Upper lobe of right lung (tissue), 1 donor: ENCODE results near the gene TARS3. TPM values are rescaled to one million over a fixed set of nuclear protein-coding genes. Genes with fewer than 3 reads are reported as not detected.

Experiments used
- ATAC-seq: fragments of 200-7000 bp; cut with Tn5 transposase; one replicate; pipeline ENCODE4 v1.9.1; 2020; ENCODE audit warnings: mild to moderate bottlenecking, moderate library complexity
- DNase-seq: peaks from one replicate; pipeline ENCODE4 v3.0.0-alpha.2; 2020
- H3K27ac ChIP-seq: fragments of 200-600 bp; one replicate; pipeline ENCODE4 v1.8.0; 2022
- H3K27me3 ChIP-seq: fragments of 200-600 bp; one replicate; pipeline ENCODE4 v1.8.0; 2022; ENCODE audit warnings: mild to moderate bottlenecking
- H3K36me3 ChIP-seq: fragments of 200-600 bp; one replicate; pipeline ENCODE4 v1.8.0; 2022
- H3K4me1 ChIP-seq: fragments of 200-600 bp; one replicate; pipeline ENCODE4 v1.8.0; 2022
- H3K4me3 ChIP-seq: fragments of 200-600 bp; one replicate; pipeline ENCODE4 v1.8.0; 2022; ENCODE audit warnings: mild to moderate bottlenecking
- H3K9me3 ChIP-seq: fragments of 200-600 bp; one replicate; pipeline ENCODE4 v1.8.0; 2022
- CTCF ChIP-seq: fragments of 200-600 bp; IDR thresholded peaks from one replicate; pipeline ENCODE4 v1.8.0; 2022; ENCODE audit warnings: antibody characterized with exemption
- intact Hi-C: fragments of 100-400 bp; cut with DNase I; formaldehyde crosslinking; loops from one replicate; pipeline ENCODE4 v1.11.0; 2022
- total RNA-seq: library from RNA; stranded (reverse); fragmentation: NEBNext Ultra II Directional; extraction: Animal tissue kit (Norgen Biotek cat#: 25700); gene quantifications from one replicate; pipeline ENCODE4 v1.2.1, GENCODE V29; 2021
- donor health status: DM: no; HTN: yes; CAD: no; lungs with severe emphysema.

TARS3 gene
- total RNA-seq, 1 donor from 2014 or later: 12.0 TPM

GRCh38 chr15:101692801-101693598 lies 31.3 kb downstream of the TARS3 start:
- Histone ChIP-seq H3K4me1 (no peaks in the 10 kb centered on the region), H3K4me3 (no peak overlapping the region), H3K9me3 (no peaks in the 10 kb centered on the region), H3K27me3 (no peaks in the 10 kb centered on the region), H3K27ac (no peak overlapping the region), H3K36me3 (peaks cover 58% of the 10 kb centered on the region)
- DNase-seq (no peak), ATAC-seq (no peak)
- TF ChIP-seq CTCF: no peak
- intact Hi-C loops: no loop called here

- H3K4me3 ChIP-seq: no peak overlapping the region
- TF ChIP-seq CTCF: no peak
- H3K36me3 ChIP-seq: peaks cover 42% of the 10 kb centered on the region
- DNase-seq (no peak), ATAC-seq (no peak)
- intact Hi-C loops: no loop called here
- H3K4me1 ChIP-seq: no peaks in the 10 kb centered on the region
- H3K9me3 ChIP-seq: no peaks in the 10 kb centered on the region
- H3K27me3 ChIP-seq: no peaks in the 10 kb centered on the region
- H3K27ac ChIP-seq: no peak overlapping the region
Observed at GRCh38 chr15:101689901-101690300, 34.4 kb downstream of the TARS3 start.

GRCh38 chr15:101686718-101687117 lies 37.6 kb downstream of the TARS3 start:
- no peaks in the 10 kb centered on the region for H3K27me3 ChIP-seq
- ATAC-seq (no peak), DNase-seq (no peak)
- H3K27ac ChIP-seq: no peak overlapping the region
- no peaks in the 10 kb centered on the region for H3K9me3 ChIP-seq
- no peaks in the 10 kb centered on the region for H3K4me1 ChIP-seq
- H3K4me3 ChIP-seq: no peak overlapping the region
- no peak for TF ChIP-seq CTCF
- H3K36me3 ChIP-seq: peaks cover 47% of the 10 kb centered on the region
- intact Hi-C loops: no loop called here

GRCh38 chr15:101684877-101685276 lies 39.4 kb downstream of the TARS3 start:
- Histone ChIP-seq H3K27me3 (no peaks in the 10 kb centered on the region), H3K9me3 (no peaks in the 10 kb centered on the region), H3K36me3 (peaks cover 50% of the 10 kb centered on the region), H3K4me1 (no peaks in the 10 kb centered on the region), H3K27ac (no peak overlapping the region), H3K4me3 (no peak overlapping the region)
- intact Hi-C loops: no loop called here
- ATAC-seq (no peak), DNase-seq (no peak)
- TF ChIP-seq CTCF: no peak

- Histone ChIP-seq H3K4me1 (no peaks in the 10 kb centered on the region), H3K36me3 (peaks cover 54% of the 10 kb centered on the region), H3K4me3 (no peak overlapping the region), H3K9me3 (no peaks in the 10 kb centered on the region), H3K27ac (no peak overlapping the region), H3K27me3 (no peaks in the 10 kb centered on the region)
- no peak for DNase-seq
- TF ChIP-seq CTCF: no peak
- intact Hi-C loops: no loop called here
- no peak for ATAC-seq
Observed at GRCh38 chr15:101684384-101684783, 39.9 kb downstream of the TARS3 start.
